Activated CD4-positive, alpha-beta T cell treated with anti-CD3 and anti-CD28 coated beads, Interleukin-2, amount 50 U/mL, for 24 hours (primary cell): ENCODE data around the gene CRLF2.
"Not testable (repeated sequence)": the region's sequence is repeated elsewhere in the genome, so short reads cannot be mapped to it uniquely, and the experiment has no call there.

Experiments used
- DNase-seq, 2 donors: peaks; one replicate each; pipeline ENCODE4 v3.0.0-alpha.2; 2020; ENCODE audit warnings: low read depth in 1 of 2, low spot score in 1 of 2

Gene CRLF2, protein sequence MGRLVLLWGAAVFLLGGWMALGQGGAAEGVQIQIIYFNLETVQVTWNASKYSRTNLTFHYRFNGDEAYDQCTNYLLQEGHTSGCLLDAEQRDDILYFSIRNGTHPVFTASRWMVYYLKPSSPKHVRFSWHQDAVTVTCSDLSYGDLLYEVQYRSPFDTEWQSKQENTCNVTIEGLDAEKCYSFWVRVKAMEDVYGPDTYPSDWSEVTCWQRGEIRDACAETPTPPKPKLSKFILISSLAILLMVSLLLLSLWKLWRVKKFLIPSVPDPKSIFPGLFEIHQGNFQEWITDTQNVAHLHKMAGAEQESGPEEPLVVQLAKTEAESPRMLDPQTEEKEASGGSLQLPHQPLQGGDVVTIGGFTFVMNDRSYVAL

GRCh38 chrX:1212532-1212931 lies at the start of gene CRLF2:
CRLF2 (minus strand) TSS chrX:1212649; CDS start chrX:1212634, 15 bp downstream.
- DNase-seq: no peak

DNA sequence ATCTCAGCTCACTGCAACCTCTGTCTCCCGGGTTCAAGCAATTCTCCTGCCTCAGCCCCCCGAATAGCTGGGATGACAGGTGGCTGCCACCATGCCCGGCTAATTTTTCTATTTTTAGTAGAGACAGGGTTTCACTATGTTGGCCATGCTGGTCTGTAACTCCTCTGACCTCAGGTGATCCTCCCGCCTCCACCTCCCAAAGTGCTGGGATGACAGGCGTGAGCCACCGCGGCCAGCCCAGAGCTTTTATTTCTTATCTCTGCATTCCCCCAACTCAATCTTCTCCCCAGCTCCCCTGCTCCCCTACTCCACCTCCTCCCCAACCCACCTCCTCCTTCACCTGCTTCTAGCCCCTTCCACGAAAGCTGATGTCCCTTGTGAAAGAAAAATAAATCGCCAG lies 49.3 kb upstream of the CRLF2 start:
- DNase-seq: not testable (repeated sequence)

DNA sequence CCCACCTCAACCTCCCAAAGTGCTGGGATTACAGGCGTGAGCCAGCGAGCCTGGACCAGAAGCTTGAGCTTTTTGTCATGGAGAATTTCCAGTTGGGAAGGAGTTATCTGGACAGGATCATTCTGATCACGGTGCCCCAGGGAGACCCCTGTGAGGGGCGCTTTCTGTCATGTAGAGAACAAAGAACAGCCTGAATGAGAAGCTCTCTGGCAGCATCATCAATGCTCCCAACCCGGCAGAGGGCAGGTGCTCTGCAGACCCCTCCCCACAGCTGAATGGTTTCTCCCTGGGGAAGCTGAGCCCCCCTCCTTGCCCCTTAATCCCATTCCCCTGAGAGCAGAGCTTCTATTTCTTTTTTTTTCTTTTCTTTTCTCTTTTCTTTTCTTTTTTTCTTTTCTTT lies 48.8 kb upstream of the CRLF2 start:
- DNase-seq: no peak

DNA sequence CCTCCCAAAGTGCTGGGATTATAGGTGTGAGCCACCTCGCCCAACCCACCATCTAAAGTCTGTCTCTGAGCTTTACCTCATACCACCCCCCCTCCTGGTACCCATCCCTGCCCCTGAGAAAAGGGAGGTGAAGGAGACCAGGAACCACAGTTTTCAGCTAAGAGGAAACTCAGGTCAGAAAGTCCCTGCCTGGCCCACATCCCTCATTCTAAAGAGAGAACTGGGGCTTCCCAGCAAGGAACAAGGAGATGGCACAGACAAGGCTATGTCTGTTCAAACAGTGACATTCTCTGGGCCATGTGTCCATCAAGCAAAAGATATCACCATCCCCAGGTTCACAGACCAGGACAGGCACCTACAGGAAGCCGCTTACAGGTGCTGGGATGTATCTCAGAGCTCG lies 40.4 kb upstream of the CRLF2 start:
- no peak for DNase-seq

DNA sequence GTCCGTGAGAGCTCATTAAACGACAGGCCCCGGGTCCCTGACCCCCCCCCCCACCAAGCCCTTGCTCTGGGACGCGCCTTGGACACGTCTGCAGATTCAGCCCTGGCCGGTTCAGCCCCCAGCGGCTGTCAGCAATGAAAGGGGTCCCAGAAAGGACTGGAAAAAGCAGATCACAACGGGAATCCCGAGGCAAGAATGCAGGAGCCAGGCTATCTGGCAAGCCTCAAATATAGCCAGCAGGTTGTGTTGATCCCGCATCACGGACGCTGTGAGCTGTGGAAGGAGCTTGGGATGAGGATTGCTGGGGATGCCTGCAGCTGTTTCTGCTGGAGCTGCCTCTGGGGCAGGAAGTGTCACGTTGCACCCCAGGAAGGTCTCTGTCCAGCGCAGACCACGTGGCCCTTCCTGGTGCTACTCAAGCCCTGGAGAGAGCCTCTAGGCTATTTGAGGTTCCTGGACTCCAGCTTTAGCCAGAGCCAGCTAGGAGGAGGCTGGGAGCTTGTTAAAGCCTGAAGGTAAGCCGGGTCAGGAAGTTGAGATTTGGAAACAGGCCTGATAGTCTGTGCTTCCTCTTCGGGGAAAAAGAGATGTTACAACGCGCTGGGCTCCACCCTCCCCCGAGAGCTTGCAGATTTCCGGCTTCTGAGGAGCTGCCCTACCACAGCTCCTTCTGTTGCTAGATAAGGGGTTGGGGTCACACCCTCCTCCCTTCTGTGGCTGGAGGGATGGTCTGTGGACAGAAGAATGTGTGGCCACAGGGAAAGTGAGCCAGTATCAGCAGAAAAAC lies 36.8 kb upstream of the CRLF2 start:
- DNase-seq: peak in 1 of 2 donors; percentile 24

- DNase-seq: no peak
Measured at GRCh38 chrX:1248331-1249061, 36.0 kb upstream of the CRLF2 start.

- peak; percentile 79 to 96 for DNase-seq
Measured at GRCh38 chrX:1246816-1247215, 34.4 kb upstream of the CRLF2 start.

GRCh38 chrX:1244164-1245076 lies 32.0 kb upstream of the CRLF2 start:
- DNase-seq: no peak

DNA sequence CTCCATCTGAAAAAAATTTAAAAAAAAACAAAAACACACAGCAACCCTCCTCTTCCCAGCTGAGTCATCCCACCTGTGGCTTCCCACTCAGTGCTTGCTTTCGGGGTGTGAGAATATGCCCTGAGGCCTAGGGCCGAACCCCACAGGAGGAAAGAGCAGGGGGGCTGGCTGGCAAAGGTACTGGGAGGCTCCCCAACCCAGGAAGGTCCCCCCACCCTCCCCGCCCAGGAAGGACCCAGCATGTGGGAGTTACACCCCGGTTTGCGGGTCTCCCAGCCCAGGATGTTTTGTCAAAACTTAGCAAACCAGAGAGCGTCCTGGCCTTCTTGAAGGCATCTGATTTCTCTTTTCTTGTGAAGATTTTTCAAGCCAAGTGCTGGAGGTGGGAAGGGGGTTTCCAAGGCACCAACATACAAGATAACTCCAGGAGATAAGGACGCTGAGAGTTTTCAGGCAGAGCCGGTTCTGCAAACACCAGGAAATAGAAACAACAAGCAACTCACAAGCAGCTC lies 30.5 kb upstream of the CRLF2 start:
- DNase-seq: no peak

DNA sequence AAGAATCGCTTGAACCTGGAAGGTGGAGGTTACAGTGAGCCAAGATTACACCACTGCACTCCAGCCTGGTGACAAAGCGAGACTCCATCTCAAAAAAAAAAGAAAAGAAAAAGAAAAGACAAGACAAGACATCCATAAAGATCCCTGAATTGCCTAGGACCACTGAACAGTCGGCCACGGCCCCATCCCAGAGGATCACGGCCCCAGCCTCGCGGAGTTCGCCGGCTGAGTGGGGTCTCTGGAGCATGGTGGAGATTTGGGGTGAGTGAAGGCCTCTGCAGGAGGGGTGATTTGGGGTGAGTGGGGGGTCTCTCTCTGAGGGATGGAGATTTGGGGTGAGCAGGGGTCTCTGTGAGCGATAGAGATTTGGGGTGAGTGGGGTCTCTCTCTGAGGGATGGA lies 28.1 kb upstream of the CRLF2 start:
- DNase-seq: not testable (repeated sequence)

DNA sequence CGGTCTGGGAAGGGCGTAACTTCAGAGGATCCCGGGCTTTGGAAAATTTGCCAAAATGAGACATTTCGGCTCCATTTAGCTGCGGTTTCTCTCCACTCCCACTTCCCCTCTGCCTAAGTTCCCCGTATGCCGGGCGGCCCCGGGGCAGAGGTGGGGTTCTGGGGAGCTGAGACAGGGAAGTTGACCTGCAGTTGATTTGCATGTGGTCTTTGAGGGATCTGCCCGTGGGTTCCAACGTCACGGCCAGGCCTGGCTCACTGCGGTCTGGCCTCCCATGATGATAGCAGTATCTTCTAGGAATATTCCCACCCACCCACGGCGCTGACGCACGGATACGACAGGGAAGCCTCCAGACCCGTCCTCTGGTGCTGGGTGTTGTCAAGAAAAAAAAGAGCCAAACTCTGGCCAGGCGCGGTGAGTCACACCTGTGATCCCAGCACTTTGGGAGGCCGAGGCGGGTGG lies 27.3 kb upstream of the CRLF2 start:
- DNase-seq: no peak

DNA sequence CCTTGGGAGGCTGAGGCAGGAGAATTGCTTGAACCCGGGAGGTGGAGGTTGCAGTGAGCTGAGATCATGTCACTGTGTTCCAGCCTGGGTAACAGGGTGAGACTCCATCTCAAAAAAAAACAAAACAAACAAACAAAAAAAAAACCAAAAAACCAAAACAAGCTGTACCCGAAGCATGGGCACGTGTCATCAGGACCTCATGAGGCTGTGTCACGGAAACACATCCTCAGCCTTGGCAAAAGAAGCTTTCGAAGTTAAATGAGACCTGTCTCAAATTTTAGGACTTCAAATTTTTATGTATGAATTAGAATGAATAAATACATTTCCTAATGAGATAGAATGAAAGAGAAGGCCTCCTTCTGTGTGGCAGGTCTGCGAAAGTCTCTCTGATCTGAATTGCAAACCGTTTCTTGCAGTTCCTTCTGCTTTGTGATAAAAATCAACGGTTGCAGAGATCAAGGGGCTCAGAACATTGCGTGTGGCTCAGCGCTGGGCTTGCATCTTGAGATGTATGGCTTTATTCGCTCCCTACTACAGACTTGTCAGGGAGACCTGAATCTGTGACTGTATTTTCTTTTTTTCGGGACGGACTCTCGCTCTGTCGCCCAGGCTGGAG lies 19.5 kb upstream of the CRLF2 start:
- DNase-seq: no peak

GRCh38 chrX:1228101-1228500 lies 15.7 kb upstream of the CRLF2 start:
- DNase-seq: not testable (repeated sequence)

GRCh38 chrX:1226249-1226648 lies 13.8 kb upstream of the CRLF2 start:
- no peak for DNase-seq

- no peak for DNase-seq
Measured at GRCh38 chrX:1224954-1225353, 12.5 kb upstream of the CRLF2 start.

GRCh38 chrX:1223242-1223600 lies 10.8 kb upstream of the CRLF2 start:
- DNase-seq: no peak

DNA sequence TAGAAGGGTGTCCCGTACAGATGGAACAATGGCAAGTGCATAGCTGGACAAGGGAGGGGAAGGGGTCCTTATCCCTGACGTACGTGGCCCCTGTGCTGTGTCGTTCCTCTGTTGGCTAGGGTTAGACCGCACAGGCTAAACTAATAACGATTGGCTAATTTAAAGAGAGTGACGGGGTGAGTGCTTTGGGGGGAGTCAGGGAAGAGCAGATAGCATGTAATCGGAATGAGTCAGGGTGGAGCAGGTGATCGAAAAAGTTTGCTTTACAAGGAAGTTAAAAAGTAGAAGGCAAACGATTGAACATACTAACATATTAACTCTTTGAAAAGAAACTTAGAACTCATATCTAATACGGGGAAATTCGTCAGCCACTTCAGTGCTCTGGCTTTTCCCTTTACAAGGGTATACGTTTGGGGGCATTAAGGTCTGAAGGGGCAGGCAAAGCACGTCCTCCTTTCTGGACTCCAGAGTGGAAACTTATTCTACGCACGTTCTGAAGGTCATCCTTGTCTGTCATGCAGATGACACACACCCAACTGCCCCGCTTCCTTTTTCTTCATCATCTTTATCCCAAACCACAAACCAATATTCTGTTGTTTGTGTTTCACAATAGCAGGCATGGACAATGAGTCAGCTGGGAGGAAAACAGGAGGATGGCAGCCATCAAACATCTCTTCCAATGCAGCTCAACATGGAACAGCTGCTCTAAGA lies 10.2 kb upstream of the CRLF2 start:
- DNase-seq: no peak

DNA sequence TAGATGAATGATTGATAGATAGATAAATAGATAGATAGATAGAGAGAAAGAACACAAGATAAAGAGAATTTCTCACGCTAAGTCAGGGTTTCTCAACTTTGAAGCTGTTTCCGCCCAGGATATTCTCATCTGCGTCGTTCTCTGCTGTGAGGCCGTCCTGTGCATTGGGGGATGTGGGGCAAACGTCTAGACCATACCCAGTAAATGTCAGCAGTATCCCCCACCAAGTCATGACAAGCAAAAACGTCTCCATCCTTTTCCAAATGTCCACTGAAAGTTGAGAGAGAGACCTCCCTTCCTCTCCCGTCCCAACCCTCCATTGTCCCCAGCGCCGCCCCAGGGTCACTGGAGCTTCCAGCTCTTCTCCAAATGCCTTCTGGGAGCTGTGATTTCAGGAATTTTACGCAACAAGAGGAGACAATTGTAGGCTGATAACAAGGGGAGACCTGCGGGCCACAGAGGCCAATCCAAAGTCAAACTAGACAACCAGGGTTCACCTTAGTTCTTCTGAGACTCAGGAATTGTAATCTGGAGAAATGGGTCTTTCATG lies 8.9 kb upstream of the CRLF2 start:
- DNase-seq: no peak

GRCh38 chrX:1218286-1218685 lies 5.8 kb upstream of the CRLF2 start:
- no peak for DNase-seq
